ENCODE measurements around the gene ALCAM. TPM values are rescaled to one million over a fixed set of nuclear protein-coding genes. Genes with fewer than 3 reads are reported as not detected.

ALCAM gene
- total RNA-seq, 4 donors from 2014 or later: 23.9 to 45.2 (median 40.5) TPM

DNA sequence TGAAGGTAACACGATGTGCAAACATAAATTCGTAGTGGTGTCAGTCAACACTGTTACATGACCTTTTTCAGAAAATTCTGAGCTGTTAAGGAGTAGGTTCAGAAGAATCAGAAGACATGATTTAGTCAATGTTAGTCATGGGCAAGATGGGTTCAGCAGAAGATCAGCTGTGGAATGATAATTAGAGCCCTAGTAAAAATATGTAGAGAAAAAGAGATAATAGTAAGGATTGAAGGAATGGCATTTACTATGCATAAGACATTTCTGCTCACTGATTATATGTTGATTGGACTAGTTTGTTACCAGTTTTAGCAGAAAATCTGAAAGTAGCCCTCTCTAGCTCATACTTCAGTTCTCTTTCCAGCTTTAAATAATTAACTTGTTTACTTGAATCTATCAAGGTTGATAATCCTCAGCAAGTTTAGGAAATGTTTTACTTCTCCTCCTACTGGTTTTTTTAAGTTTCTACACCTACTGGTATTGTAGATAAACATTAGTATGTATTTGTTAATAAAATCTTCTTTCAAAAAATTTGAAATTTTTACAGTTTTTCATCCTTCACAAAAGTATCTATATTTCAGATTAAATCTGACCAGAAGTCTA lies 98.6 kb downstream of the ALCAM start:
- no peaks in the 10 kb centered on the region for H3K9me3 ChIP-seq
- no peaks in the 10 kb centered on the region for H3K36me3 ChIP-seq
- 82 to 85% methylated on average over 2 of the region's 2 CpGs for WGBS, 2 donors
- no peak overlapping the region for H3K4me3 ChIP-seq
- H3K4me1 ChIP-seq: no peaks in the 10 kb centered on the region
- H3K27me3 ChIP-seq: no peaks in the 10 kb centered on the region
- DNase-seq (ENCODE audit: low spot score in 2 of 2): no peak
- no peak overlapping the region for H3K27ac ChIP-seq
- TF ChIP-seq, protein P1, sequence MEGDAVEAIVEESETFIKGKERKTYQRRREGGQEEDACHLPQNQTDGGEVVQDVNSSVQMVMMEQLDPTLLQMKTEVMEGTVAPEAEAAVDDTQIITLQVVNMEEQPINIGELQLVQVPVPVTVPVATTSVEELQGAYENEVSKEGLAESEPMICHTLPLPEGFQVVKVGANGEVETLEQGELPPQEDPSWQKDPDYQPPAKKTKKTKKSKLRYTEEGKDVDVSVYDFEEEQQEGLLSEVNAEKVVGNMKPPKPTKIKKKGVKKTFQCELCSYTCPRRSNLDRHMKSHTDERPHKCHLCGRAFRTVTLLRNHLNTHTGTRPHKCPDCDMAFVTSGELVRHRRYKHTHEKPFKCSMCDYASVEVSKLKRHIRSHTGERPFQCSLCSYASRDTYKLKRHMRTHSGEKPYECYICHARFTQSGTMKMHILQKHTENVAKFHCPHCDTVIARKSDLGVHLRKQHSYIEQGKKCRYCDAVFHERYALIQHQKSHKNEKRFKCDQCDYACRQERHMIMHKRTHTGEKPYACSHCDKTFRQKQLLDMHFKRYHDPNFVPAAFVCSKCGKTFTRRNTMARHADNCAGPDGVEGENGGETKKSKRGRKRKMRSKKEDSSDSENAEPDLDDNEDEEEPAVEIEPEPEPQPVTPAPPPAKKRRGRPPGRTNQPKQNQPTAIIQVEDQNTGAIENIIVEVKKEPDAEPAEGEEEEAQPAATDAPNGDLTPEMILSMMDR (IDR thresholded peaks at IDR 0.05): no peak
- TF ChIP-seq POLR2A (IDR thresholded peaks at IDR 0.05): no peak
- TF ChIP-seq EP300 (IDR thresholded peaks at IDR 0.05): no peak

DNA sequence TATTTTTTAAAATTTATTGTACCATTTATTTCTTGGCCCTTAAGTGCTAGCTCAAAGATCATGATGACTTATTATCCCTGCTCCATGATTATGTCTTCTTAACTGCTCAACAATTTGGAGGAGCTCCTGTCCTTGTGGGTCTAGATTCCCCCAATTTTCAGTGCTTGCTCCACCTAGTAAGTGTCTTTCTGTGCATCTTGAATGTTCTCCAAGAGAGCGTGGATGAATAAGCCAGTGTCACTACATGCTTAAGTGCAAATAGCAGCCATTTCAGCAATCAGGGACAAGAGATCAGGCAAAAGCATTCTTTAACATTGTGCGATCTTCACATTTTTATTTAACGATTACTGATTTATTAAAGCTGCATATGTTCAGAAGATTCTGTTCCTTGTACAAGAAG lies 99.4 kb downstream of the ALCAM start:
- DNase-seq (ENCODE audit: low spot score in 2 of 2): no peak
- Histone ChIP-seq H3K9me3 (no peaks in the 10 kb centered on the region), H3K4me1 (no peaks in the 10 kb centered on the region), H3K36me3 (no peaks in the 10 kb centered on the region), H3K27ac (no peak overlapping the region), H3K27me3 (no peaks in the 10 kb centered on the region), H3K4me3 (no peak overlapping the region)
- WGBS, 2 donors: 74 to 85% methylated on average over 3 of the region's 3 CpGs
- TF ChIP-seq EP300 (IDR thresholded peaks at IDR 0.05) (no peak), POLR2A (IDR thresholded peaks at IDR 0.05) (no peak)
- TF ChIP-seq, protein P1 (IDR thresholded peaks at IDR 0.05): no peak

DNA sequence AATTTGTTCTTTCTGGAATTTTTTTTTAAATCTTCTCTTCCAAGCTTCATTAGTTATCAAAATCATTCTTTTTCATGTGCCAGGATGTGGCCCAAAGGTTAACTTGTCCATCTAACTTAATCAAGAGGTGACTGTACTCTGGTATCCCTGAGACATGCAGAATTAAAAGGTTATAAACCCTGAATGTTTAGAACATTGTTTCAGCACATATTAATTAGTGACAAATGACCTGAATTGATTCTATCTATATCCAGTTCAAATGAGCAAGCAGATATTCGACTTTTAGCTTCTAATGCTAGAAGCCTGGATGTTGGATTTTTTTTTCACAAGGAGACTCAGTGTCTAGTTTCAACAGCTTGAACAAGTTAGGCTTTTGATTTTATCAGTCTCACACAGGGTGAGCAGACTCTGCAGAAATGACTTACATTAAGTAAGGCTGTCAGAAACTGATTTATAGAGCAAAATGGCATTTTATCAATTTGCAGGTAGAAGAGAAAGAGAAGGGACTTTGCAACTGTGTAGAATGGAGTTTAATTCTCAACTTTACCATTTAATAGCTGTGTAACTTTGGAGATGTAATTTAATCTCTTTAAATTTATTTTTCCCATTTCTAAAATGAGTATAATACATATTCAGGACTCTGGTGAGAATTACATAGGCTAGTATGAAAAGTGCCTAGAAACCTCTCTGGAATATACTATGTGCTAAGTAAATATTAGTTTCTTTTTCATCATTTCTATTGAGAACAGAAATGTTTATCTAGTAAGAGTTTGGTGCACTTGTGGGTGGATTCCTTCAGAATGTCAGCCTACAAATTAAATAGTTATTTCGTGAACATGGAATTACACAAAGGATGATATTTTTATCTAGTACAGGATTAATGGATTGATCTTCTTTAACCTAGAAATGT lies 100.0 kb downstream of the ALCAM start:
- Histone ChIP-seq H3K36me3 (no peaks in the 10 kb centered on the region), H3K4me3 (no peak overlapping the region), H3K27me3 (no peaks in the 10 kb centered on the region), H3K4me1 (no peaks in the 10 kb centered on the region), H3K27ac (no peak overlapping the region), H3K9me3 (no peaks in the 10 kb centered on the region)
- no peak for DNase-seq (ENCODE audit: low spot score in 2 of 2)
- no peak for TF ChIP-seq EP300 (IDR thresholded peaks at IDR 0.05)
- TF ChIP-seq, protein P1 (IDR thresholded peaks at IDR 0.05): no peak
- no peak for TF ChIP-seq POLR2A (IDR thresholded peaks at IDR 0.05)
- 30 to 38% methylated on average over 2 of the region's 2 CpGs for WGBS, 2 donors

DNA sequence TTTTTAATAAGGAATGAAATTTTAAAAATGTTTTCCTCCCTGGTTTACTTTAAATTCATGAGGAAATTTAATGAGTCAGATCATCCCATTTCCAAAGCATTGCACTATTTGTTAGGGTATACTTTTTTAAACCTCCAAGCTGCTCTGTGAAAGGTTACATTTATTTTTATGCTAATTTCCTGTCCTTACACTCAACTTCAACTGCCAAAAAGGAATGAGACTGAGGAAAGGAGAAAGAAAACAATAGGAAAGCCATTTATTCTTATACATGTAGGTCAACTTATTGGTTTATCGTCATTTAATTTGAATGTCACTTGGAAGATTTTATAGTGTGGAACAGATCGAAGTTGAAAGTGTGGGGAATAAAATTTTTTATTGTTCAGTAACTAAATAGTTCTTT lies 104.1 kb downstream of the ALCAM start:
- H3K4me3 ChIP-seq: no peak overlapping the region
- no peaks in the 10 kb centered on the region for H3K36me3 ChIP-seq
- no peak for DNase-seq (ENCODE audit: low spot score in 2 of 2)
- TF ChIP-seq POLR2A (IDR thresholded peaks at IDR 0.05) (no peak), EP300 (IDR thresholded peaks at IDR 0.05) (no peak)
- TF ChIP-seq, protein P1 (IDR thresholded peaks at IDR 0.05): no peak
- no peaks in the 10 kb centered on the region for H3K27me3 ChIP-seq
- no peak overlapping the region for H3K27ac ChIP-seq
- 59 to 63% methylated on average over 2 of the region's 2 CpGs for WGBS, 2 donors
- H3K9me3 ChIP-seq: no peaks in the 10 kb centered on the region
- H3K4me1 ChIP-seq: no peaks in the 10 kb centered on the region
